ENCODE results near the gene FAM163B.

Gene FAM163B

GRCh38 chr9:133621725-133622267 lies 12.6 kb upstream of the FAM163B start:
- H3K9ac ChIP-seq (ENCODE audit: low read length) = no peak overlapping the region
- H3K27me3 ChIP-seq (ENCODE audit: control insufficient read depth, insufficient read depth, low read length) = no peaks in the 10 kb centered on the region
- no peaks in the 10 kb centered on the region for H3K4me1 ChIP-seq (ENCODE audit: control insufficient read depth, insufficient read depth, low read length)
- H3K27ac ChIP-seq (ENCODE audit: low read depth, low read length) = no peak overlapping the region
- no peak overlapping the region for H3K4me3 ChIP-seq (ENCODE audit: low read length)
- H3K36me3 ChIP-seq (ENCODE audit: control insufficient read depth, insufficient read depth, low read length) = no peaks in the 10 kb centered on the region

- Histone ChIP-seq H3K9ac (ENCODE audit: low read length) (no peak overlapping the region), H3K27me3 (ENCODE audit: control insufficient read depth, insufficient read depth, low read length) (peaks cover 9% of the 10 kb centered on the region), H3K4me3 (ENCODE audit: low read length) (no peak overlapping the region), H3K27ac (ENCODE audit: low read depth, low read length) (no peak overlapping the region), H3K36me3 (ENCODE audit: control insufficient read depth, insufficient read depth, low read length) (no peaks in the 10 kb centered on the region), H3K4me1 (ENCODE audit: control insufficient read depth, insufficient read depth, low read length) (no peaks in the 10 kb centered on the region)
Observed at GRCh38 chr9:133619791-133620190, 10.6 kb upstream of the FAM163B start.

- H3K27ac ChIP-seq (ENCODE audit: low read depth, low read length) = no peak overlapping the region
- no peaks in the 10 kb centered on the region for H3K4me1 ChIP-seq (ENCODE audit: control insufficient read depth, insufficient read depth, low read length)
- no peak overlapping the region for H3K9ac ChIP-seq (ENCODE audit: low read length)
- H3K36me3 ChIP-seq (ENCODE audit: control insufficient read depth, insufficient read depth, low read length) = no peaks in the 10 kb centered on the region
- no peak overlapping the region for H3K4me3 ChIP-seq (ENCODE audit: low read length)
- H3K27me3 ChIP-seq (ENCODE audit: control insufficient read depth, insufficient read depth, low read length) = peaks cover 10% of the 10 kb centered on the region
Observed at GRCh38 chr9:133618726-133619125, 9.5 kb upstream of the FAM163B start.

- Histone ChIP-seq H3K27me3 (ENCODE audit: control insufficient read depth, insufficient read depth, low read length) (peaks cover 14% of the 10 kb centered on the region), H3K36me3 (ENCODE audit: control insufficient read depth, insufficient read depth, low read length) (no peaks in the 10 kb centered on the region), H3K27ac (ENCODE audit: low read depth, low read length) (no peak overlapping the region), H3K4me3 (ENCODE audit: low read length) (no peak overlapping the region), H3K4me1 (ENCODE audit: control insufficient read depth, insufficient read depth, low read length) (no peaks in the 10 kb centered on the region), H3K9ac (ENCODE audit: low read length) (no peak overlapping the region)
Observed at GRCh38 chr9:133616643-133617405, 7.6 kb upstream of the FAM163B start.

GRCh38 chr9:133615606-133616188 lies 6.5 kb upstream of the FAM163B start:
- H3K36me3 ChIP-seq (ENCODE audit: control insufficient read depth, insufficient read depth, low read length) = no peaks in the 10 kb centered on the region
- H3K9ac ChIP-seq (ENCODE audit: low read length) = no peak overlapping the region
- no peak overlapping the region for H3K4me3 ChIP-seq (ENCODE audit: low read length)
- H3K4me1 ChIP-seq (ENCODE audit: control insufficient read depth, insufficient read depth, low read length) = no peaks in the 10 kb centered on the region
- peaks cover 14% of the 10 kb centered on the region for H3K27me3 ChIP-seq (ENCODE audit: control insufficient read depth, insufficient read depth, low read length)
- H3K27ac ChIP-seq (ENCODE audit: low read depth, low read length) = no peak overlapping the region

- no peak overlapping the region for H3K9ac ChIP-seq (ENCODE audit: low read length)
- peaks cover 17% of the 10 kb centered on the region for H3K27me3 ChIP-seq (ENCODE audit: control insufficient read depth, insufficient read depth, low read length)
- H3K4me1 ChIP-seq (ENCODE audit: control insufficient read depth, insufficient read depth, low read length) = no peaks in the 10 kb centered on the region
- H3K36me3 ChIP-seq (ENCODE audit: control insufficient read depth, insufficient read depth, low read length) = no peaks in the 10 kb centered on the region
- H3K4me3 ChIP-seq (ENCODE audit: low read length) = no peak overlapping the region
- H3K27ac ChIP-seq (ENCODE audit: low read depth, low read length) = no peak overlapping the region
Observed at GRCh38 chr9:133615186-133615585, 6.0 kb upstream of the FAM163B start.

- H3K4me1 ChIP-seq (ENCODE audit: control insufficient read depth, insufficient read depth, low read length) = no peaks in the 10 kb centered on the region
- no peaks in the 10 kb centered on the region for H3K36me3 ChIP-seq (ENCODE audit: control insufficient read depth, insufficient read depth, low read length)
- peaks cover 18% of the 10 kb centered on the region for H3K27me3 ChIP-seq (ENCODE audit: control insufficient read depth, insufficient read depth, low read length)
- no peak overlapping the region for H3K4me3 ChIP-seq (ENCODE audit: low read length)
- H3K27ac ChIP-seq (ENCODE audit: low read depth, low read length) = no peak overlapping the region
- no peak overlapping the region for H3K9ac ChIP-seq (ENCODE audit: low read length)
Observed at GRCh38 chr9:133614678-133615077, 5.5 kb upstream of the FAM163B start.

- no peak overlapping the region for H3K4me3 ChIP-seq (ENCODE audit: low read length)
- no peak overlapping the region for H3K27ac ChIP-seq (ENCODE audit: low read depth, low read length)
- H3K27me3 ChIP-seq (ENCODE audit: control insufficient read depth, insufficient read depth, low read length) = peaks cover 19% of the 10 kb centered on the region
- H3K9ac ChIP-seq (ENCODE audit: low read length) = no peak overlapping the region
- H3K4me1 ChIP-seq (ENCODE audit: control insufficient read depth, insufficient read depth, low read length) = no peaks in the 10 kb centered on the region
- no peaks in the 10 kb centered on the region for H3K36me3 ChIP-seq (ENCODE audit: control insufficient read depth, insufficient read depth, low read length)
Observed at GRCh38 chr9:133614056-133614455, 4.9 kb upstream of the FAM163B start.

GRCh38 chr9:133613432-133613831 lies 4.2 kb upstream of the FAM163B start:
- Histone ChIP-seq H3K9ac (ENCODE audit: low read length) (no peak overlapping the region), H3K27ac (ENCODE audit: low read depth, low read length) (no peak overlapping the region), H3K36me3 (ENCODE audit: control insufficient read depth, insufficient read depth, low read length) (no peaks in the 10 kb centered on the region), H3K4me3 (ENCODE audit: low read length) (no peak overlapping the region), H3K4me1 (ENCODE audit: control insufficient read depth, insufficient read depth, low read length) (no peaks in the 10 kb centered on the region), H3K27me3 (ENCODE audit: control insufficient read depth, insufficient read depth, low read length) (peaks cover 24% of the 10 kb centered on the region)

- peaks cover 27% of the 10 kb centered on the region for H3K27me3 ChIP-seq (ENCODE audit: control insufficient read depth, insufficient read depth, low read length)
- H3K36me3 ChIP-seq (ENCODE audit: control insufficient read depth, insufficient read depth, low read length) = no peaks in the 10 kb centered on the region
- H3K9ac ChIP-seq (ENCODE audit: low read length) = no peak overlapping the region
- no peak overlapping the region for H3K27ac ChIP-seq (ENCODE audit: low read depth, low read length)
- H3K4me1 ChIP-seq (ENCODE audit: control insufficient read depth, insufficient read depth, low read length) = no peaks in the 10 kb centered on the region
- H3K4me3 ChIP-seq (ENCODE audit: low read length) = no peak overlapping the region
Observed at GRCh38 chr9:133612816-133613215, 3.6 kb upstream of the FAM163B start.

GRCh38 chr9:133612051-133612450 lies 2.9 kb upstream of the FAM163B start:
- Histone ChIP-seq H3K27me3 (ENCODE audit: control insufficient read depth, insufficient read depth, low read length) (peaks cover 27% of the 10 kb centered on the region), H3K36me3 (ENCODE audit: control insufficient read depth, insufficient read depth, low read length) (no peaks in the 10 kb centered on the region), H3K4me3 (ENCODE audit: low read length) (no peak overlapping the region), H3K27ac (ENCODE audit: low read depth, low read length) (no peak overlapping the region), H3K9ac (ENCODE audit: low read length) (no peak overlapping the region), H3K4me1 (ENCODE audit: control insufficient read depth, insufficient read depth, low read length) (no peaks in the 10 kb centered on the region)

- Histone ChIP-seq H3K4me3 (ENCODE audit: low read length) (no peak overlapping the region), H3K9ac (ENCODE audit: low read length) (no peak overlapping the region), H3K4me1 (ENCODE audit: control insufficient read depth, insufficient read depth, low read length) (no peaks in the 10 kb centered on the region), H3K36me3 (ENCODE audit: control insufficient read depth, insufficient read depth, low read length) (no peaks in the 10 kb centered on the region), H3K27ac (ENCODE audit: low read depth, low read length) (no peak overlapping the region), H3K27me3 (ENCODE audit: control insufficient read depth, insufficient read depth, low read length) (peaks cover 27% of the 10 kb centered on the region)
Observed at GRCh38 chr9:133610845-133611244, 1.7 kb upstream of the FAM163B start.

- Histone ChIP-seq H3K4me3 (ENCODE audit: low read length) (no peak overlapping the region), H3K27ac (ENCODE audit: low read depth, low read length) (no peak overlapping the region), H3K36me3 (ENCODE audit: control insufficient read depth, insufficient read depth, low read length) (no peaks in the 10 kb centered on the region), H3K27me3 (ENCODE audit: control insufficient read depth, insufficient read depth, low read length) (peaks cover 22% of the 10 kb centered on the region), H3K4me1 (ENCODE audit: control insufficient read depth, insufficient read depth, low read length) (no peaks in the 10 kb centered on the region), H3K9ac (ENCODE audit: low read length) (no peak overlapping the region)
Observed at GRCh38 chr9:133608889-133609288, 300 bp downstream of the FAM163B start.
